ENCODE data around the gene DCX.

Gene DCX

DNA sequence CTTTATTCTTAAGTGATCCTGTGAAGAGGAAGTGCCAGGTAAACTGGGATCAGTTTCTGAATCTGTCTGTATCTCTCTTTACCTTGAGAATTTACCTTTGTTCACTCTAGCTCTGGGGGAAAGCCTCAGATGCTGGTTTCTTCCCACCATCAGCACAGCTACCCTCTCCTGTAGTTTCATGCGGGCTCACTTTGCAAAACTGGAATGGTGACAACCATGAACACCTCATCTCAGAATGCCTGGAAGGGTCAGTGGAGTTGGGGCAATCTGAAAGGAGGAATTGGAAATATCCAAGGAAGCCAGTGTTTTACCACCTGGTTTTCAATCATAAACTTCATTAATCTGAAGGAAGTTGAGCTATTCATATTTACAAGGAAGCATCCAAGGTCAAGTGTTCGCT lies 30.8 kb upstream of the DCX start:
- Histone ChIP-seq H3K4me1 (no peaks in the 10 kb centered on the region), H3K27ac (no peak overlapping the region), H3K36me3 (no peaks in the 10 kb centered on the region), H3K4me3 (no peak overlapping the region), H3K27me3 (no peaks in the 10 kb centered on the region), H3K9me3 (no peaks in the 10 kb centered on the region)
- DNase-seq: no peak
- TF ChIP-seq, protein P1, sequence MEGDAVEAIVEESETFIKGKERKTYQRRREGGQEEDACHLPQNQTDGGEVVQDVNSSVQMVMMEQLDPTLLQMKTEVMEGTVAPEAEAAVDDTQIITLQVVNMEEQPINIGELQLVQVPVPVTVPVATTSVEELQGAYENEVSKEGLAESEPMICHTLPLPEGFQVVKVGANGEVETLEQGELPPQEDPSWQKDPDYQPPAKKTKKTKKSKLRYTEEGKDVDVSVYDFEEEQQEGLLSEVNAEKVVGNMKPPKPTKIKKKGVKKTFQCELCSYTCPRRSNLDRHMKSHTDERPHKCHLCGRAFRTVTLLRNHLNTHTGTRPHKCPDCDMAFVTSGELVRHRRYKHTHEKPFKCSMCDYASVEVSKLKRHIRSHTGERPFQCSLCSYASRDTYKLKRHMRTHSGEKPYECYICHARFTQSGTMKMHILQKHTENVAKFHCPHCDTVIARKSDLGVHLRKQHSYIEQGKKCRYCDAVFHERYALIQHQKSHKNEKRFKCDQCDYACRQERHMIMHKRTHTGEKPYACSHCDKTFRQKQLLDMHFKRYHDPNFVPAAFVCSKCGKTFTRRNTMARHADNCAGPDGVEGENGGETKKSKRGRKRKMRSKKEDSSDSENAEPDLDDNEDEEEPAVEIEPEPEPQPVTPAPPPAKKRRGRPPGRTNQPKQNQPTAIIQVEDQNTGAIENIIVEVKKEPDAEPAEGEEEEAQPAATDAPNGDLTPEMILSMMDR (IDR thresholded peaks at IDR 0.05): no peak
- intact Hi-C loops (cut with DNase I; ENCODE audit: low total_unique reads): no loop called here

DNA sequence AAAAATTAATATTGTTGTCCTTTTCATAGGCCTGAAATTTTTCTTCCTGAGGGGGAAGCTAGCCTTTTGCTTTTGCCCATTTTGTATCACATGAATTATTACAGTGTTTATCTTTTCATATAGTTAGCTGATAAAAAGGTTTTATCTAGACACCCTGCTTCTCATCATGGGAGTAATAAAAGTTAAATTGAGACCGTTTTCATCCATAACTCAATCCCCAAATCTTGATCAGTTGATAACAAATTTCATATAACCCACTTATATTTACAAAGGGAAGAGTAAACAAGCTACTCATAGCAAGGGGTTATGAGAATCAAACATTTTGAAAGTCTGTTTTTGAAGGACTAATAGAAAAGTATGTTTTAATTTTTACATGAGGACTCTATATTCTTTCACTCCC lies 23.5 kb upstream of the DCX start:
- TF ChIP-seq, protein P1 (IDR thresholded peaks at IDR 0.05): no peak
- Histone ChIP-seq H3K27me3 (no peaks in the 10 kb centered on the region), H3K4me3 (no peak overlapping the region), H3K4me1 (no peaks in the 10 kb centered on the region), H3K27ac (no peak overlapping the region), H3K9me3 (no peaks in the 10 kb centered on the region), H3K36me3 (no peaks in the 10 kb centered on the region)
- DNase-seq: no peak
- intact Hi-C loops (cut with DNase I; ENCODE audit: low total_unique reads): no loop called here

DNA sequence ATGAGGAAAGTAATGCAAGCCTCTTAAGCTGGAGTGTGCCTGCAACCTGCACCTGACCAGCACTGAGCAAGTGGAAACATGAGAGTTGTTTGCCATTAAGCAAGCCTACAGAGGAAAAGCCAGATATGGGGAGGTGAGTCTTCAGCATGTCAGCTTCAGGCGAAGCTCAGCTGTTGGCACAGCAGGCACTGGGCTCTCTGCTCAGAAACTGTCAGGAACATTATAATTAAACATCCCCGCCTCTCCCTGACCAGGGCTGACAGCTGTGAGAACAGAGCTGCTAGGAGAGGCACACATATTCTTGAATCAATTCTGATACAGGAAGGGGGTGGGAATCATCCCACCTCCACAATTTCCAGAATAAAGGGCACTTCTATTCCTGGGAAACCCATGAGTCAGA lies 19.0 kb upstream of the DCX start:
- Histone ChIP-seq H3K9me3 (no peaks in the 10 kb centered on the region), H3K27me3 (no peaks in the 10 kb centered on the region), H3K36me3 (no peaks in the 10 kb centered on the region), H3K27ac (no peak overlapping the region), H3K4me3 (no peak overlapping the region), H3K4me1 (no peaks in the 10 kb centered on the region)
- DNase-seq: no peak
- intact Hi-C loops (cut with DNase I; ENCODE audit: low total_unique reads): no loop called here
- TF ChIP-seq, protein P1 (IDR thresholded peaks at IDR 0.05): no peak

DNA sequence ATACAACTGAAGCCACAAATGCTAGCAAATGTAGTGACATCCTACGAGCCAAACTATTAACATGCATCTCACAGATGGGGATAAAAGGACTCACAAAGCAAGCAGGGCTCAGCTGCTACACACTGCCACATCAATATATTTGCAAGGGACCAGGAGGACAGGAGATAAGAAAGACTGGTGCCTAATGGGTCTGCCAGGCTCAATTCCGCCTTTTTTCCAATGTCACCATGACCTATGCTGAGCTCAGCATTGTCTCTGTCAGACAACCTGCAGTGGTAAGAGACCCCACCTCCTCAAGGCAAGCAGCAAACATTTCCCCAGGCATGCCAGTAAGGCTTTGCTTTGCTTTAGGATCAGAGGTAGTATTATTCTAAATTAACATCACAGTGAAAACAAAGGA lies 435 bp downstream of the DCX start:
- Histone ChIP-seq H3K36me3 (no peaks in the 10 kb centered on the region), H3K27me3 (no peaks in the 10 kb centered on the region), H3K4me1 (no peaks in the 10 kb centered on the region), H3K27ac (no peak overlapping the region), H3K9me3 (no peaks in the 10 kb centered on the region), H3K4me3 (no peak overlapping the region)
- intact Hi-C loops (cut with DNase I; ENCODE audit: low total_unique reads): no loop called here
- no peak for DNase-seq
- TF ChIP-seq, protein P1 (IDR thresholded peaks at IDR 0.05): no peak

DNA sequence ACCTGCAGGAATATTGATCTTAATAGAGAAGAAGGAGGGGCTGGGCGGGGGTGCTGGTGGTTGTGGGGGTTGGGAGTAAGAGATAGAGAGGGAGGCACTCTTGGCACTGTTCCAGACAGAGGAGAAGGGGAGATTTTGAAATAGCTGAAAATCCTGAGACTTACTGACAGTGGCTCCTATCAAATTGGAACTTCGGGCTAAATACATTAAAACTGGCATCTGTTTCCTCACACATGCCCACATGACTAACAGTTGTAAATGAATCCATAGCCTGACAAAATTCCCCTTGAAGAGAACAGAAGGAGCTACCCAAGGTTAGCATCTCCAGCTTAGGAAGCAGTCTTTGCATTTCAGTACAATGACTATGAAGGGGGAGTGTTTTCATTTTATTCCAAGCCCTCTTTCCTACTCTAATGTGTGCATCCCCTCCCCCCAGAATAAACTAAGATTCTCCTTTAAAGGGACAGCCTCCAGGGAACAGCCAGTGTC lies 1.4 kb downstream of the DCX start:
- intact Hi-C loops (cut with DNase I; ENCODE audit: low total_unique reads): no loop called here
- DNase-seq: no peak
- TF ChIP-seq, protein P1 (IDR thresholded peaks at IDR 0.05): no peak
- Histone ChIP-seq H3K4me1 (no peaks in the 10 kb centered on the region), H3K27ac (no peak overlapping the region), H3K27me3 (no peaks in the 10 kb centered on the region), H3K4me3 (no peak overlapping the region), H3K36me3 (no peaks in the 10 kb centered on the region), H3K9me3 (no peaks in the 10 kb centered on the region)

DNA sequence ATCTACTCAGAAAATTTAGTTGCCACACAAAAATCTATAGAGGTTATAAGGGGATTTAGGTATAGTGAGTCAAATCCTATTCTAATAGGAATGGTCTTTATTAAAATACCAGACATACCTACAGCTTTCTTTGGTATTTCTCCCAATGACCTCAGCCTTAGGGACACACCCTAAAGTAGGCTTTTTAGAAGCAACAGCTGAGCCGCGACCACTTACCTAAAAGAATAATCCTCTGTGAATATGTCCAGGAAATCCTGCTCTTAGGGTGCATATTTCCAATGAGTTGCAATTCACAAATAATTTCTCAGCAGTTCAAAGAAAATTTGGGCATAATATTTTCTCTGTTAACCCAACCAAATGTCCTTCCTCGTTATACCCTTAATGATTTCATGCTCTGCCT lies 2.7 kb downstream of the DCX start:
- intact Hi-C loops (cut with DNase I; ENCODE audit: low total_unique reads): no loop called here
- Histone ChIP-seq H3K27ac (no peak overlapping the region), H3K9me3 (no peaks in the 10 kb centered on the region), H3K4me1 (no peaks in the 10 kb centered on the region), H3K27me3 (no peaks in the 10 kb centered on the region), H3K36me3 (no peaks in the 10 kb centered on the region), H3K4me3 (no peak overlapping the region)
- TF ChIP-seq, protein P1 (IDR thresholded peaks at IDR 0.05): no peak
- DNase-seq: no peak

All from tibial artery (tissue), 4 donors.